DND-41 (cell line): ENCODE results near the gene ERBB4.
"Not testable (repeated sequence)": the region's sequence is repeated elsewhere in the genome, so short reads cannot be mapped to it uniquely, and the experiment has no call there.

ENCODE experiments used
- ATAC-seq: fragments of 200-7000 bp; cut with Tn5 transposase; 3 replicates; pipeline ENCODE4 v1.9.1; 2021; ENCODE audit warnings: low read depth; ENCODE audit not compliant: insufficient read depth
- DNase-seq: peaks from one replicate; pipeline ENCODE4 v3.0.0-alpha.2; 2020
- H2AFZ ChIP-seq: 2 replicates; pipeline ENCODE4 v1.6.0; 2012; ENCODE audit warnings: low read depth, low read length
- H3K27ac ChIP-seq: 2 replicates; pipeline ENCODE4 v1.5.1; 2012; ENCODE audit warnings: low read length, inconsistent platforms
- H3K27me3 ChIP-seq: fragments of 200-600 bp; sonication (generic); 2 replicates; pipeline ENCODE4 v1.6.0; 2012; ENCODE audit warnings: low read length, mild to moderate bottlenecking, inconsistent platforms; ENCODE audit not compliant: insufficient read depth, poor library complexity
- H3K36me3 ChIP-seq: 2 replicates; pipeline ENCODE4 v1.5.1; 2012; ENCODE audit warnings: low read length, inconsistent platforms; ENCODE audit not compliant: insufficient read depth
- H3K4me1 ChIP-seq: 2 replicates; pipeline ENCODE4 v1.5.1; 2012; ENCODE audit warnings: mild to moderate bottlenecking, low read length; ENCODE audit not compliant: insufficient read depth
- H3K4me2 ChIP-seq: 2 replicates; pipeline ENCODE4 v1.6.0; 2012; ENCODE audit warnings: mild to moderate bottlenecking, moderate library complexity, low read length, inconsistent platforms; ENCODE audit not compliant: insufficient read depth
- H3K4me3 ChIP-seq, 2 experiments: fragments of 200-600 bp in 1 of 2; shearing (Covaris generic) in 1 of 2; 2 replicates each; pipeline ENCODE4 v1.5.1; 2012 to 2016; ENCODE audit warnings: inconsistent platforms in 2 of 2, low read length in 2 of 2, mild to moderate bottlenecking in 2 of 2, low read depth in 1 of 2, moderate library complexity in 1 of 2
- H3K79me2 ChIP-seq: 2 replicates; pipeline ENCODE4 v1.6.0; 2012; ENCODE audit warnings: low read length, inconsistent platforms; ENCODE audit not compliant: insufficient read depth
- H3K9ac ChIP-seq: 2 replicates; pipeline ENCODE4 v1.6.0; 2012; ENCODE audit warnings: low read depth, mild to moderate bottlenecking, inconsistent platforms, low read length, moderate library complexity
- H3K9me3 ChIP-seq: 2 replicates; pipeline ENCODE4 v1.5.1; 2012; ENCODE audit warnings: low read length, moderate library complexity, mild to moderate bottlenecking, inconsistent platforms; ENCODE audit not compliant: insufficient read depth, severe bottlenecking
- H4K20me1 ChIP-seq: 2 replicates; pipeline ENCODE4 v1.6.0; 2012; ENCODE audit warnings: low read length; ENCODE audit not compliant: insufficient read depth
- EZH2 ChIP-seq: IDR thresholded peaks from 3 replicates; pipeline ENCODE4 v1.6.1; 2012; ENCODE audit warnings: borderline replicate concordance, low read depth, mild to moderate bottlenecking, moderate library complexity, low read length, inconsistent platforms; ENCODE audit not compliant: severe bottlenecking
- TF ChIP-seq, protein P1 (sequence below): IDR thresholded peaks from 2 replicates; pipeline ENCODE4 v1.5.1; 2012; ENCODE audit warnings: borderline replicate concordance, low read length, moderate library complexity, mild to moderate bottlenecking; ENCODE audit not compliant: poor library complexity, severe bottlenecking; ENCODE audit errors: extremely low read depth

ERBB4 gene

DNA sequence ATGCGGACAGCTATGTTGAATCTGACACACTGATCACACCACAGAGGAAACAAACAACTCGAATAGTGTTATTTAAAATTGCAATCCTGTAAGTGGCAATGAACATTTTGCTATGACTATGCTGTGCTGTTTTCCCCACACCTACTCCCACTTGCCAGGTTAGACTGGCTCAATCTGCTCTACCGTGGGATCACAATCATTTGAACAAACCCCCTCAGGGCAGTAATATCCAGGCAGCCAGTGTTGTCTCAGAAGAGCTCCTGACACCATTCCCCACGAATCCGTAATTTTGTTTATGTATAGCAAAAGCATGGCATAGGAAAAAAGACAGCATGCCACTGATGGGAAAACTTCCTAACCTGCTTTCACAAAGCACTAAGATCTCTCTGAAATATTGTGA is 284.3 kb downstream of the ERBB4 start:
- H3K27me3 ChIP-seq = no peaks in the 10 kb centered on the region
- H4K20me1 ChIP-seq = no peaks in the 10 kb centered on the region
- TF ChIP-seq, protein P1, sequence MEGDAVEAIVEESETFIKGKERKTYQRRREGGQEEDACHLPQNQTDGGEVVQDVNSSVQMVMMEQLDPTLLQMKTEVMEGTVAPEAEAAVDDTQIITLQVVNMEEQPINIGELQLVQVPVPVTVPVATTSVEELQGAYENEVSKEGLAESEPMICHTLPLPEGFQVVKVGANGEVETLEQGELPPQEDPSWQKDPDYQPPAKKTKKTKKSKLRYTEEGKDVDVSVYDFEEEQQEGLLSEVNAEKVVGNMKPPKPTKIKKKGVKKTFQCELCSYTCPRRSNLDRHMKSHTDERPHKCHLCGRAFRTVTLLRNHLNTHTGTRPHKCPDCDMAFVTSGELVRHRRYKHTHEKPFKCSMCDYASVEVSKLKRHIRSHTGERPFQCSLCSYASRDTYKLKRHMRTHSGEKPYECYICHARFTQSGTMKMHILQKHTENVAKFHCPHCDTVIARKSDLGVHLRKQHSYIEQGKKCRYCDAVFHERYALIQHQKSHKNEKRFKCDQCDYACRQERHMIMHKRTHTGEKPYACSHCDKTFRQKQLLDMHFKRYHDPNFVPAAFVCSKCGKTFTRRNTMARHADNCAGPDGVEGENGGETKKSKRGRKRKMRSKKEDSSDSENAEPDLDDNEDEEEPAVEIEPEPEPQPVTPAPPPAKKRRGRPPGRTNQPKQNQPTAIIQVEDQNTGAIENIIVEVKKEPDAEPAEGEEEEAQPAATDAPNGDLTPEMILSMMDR = no peak
- no peak for TF ChIP-seq EZH2
- H2AFZ ChIP-seq = no peak overlapping the region
- no peaks in the 10 kb centered on the region for H3K4me1 ChIP-seq
- H3K79me2 ChIP-seq = no peaks in the 10 kb centered on the region
- no peak for ATAC-seq
- H3K4me2 ChIP-seq = no peak overlapping the region
- DNase-seq = no peak
- H3K9ac ChIP-seq = no peak overlapping the region
- no peaks in the 10 kb centered on the region for H3K36me3 ChIP-seq
- H3K4me3 ChIP-seq = no peak overlapping the region
- H3K27ac ChIP-seq = no peak overlapping the region
- no peaks in the 10 kb centered on the region for H3K9me3 ChIP-seq

DNA sequence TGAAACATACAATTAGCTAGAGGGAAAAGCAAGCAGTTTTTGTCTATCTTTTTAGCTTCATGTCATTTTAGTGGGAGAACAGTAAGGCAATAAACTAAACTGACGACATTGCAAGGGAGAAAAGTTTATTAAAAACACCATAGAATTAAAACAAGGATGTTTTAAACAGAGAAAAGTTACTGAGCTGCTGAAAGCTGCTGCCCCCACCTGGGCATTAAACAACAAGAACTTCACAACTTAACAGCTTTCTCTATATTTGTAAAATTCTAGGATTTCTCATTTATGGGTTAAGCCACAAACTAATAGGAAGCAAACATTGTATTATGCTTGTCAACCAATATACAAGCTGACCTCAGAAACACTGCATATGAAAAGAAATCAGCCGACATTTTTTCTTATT is 289.2 kb downstream of the ERBB4 start:
- H4K20me1 ChIP-seq = no peaks in the 10 kb centered on the region
- TF ChIP-seq, protein P1 = peak; percentile 27
- TF ChIP-seq EZH2 = no peak
- no peak overlapping the region for H3K9ac ChIP-seq
- no peaks in the 10 kb centered on the region for H3K36me3 ChIP-seq
- no peak overlapping the region for H3K4me2 ChIP-seq
- H3K4me1 ChIP-seq = no peaks in the 10 kb centered on the region
- no peaks in the 10 kb centered on the region for H3K79me2 ChIP-seq
- no peak for ATAC-seq
- H2AFZ ChIP-seq = no peak overlapping the region
- no peak for DNase-seq
- no peak overlapping the region for H3K27ac ChIP-seq
- no peak overlapping the region for H3K4me3 ChIP-seq
- H3K9me3 ChIP-seq = no peaks in the 10 kb centered on the region
- no peaks in the 10 kb centered on the region for H3K27me3 ChIP-seq

DNA sequence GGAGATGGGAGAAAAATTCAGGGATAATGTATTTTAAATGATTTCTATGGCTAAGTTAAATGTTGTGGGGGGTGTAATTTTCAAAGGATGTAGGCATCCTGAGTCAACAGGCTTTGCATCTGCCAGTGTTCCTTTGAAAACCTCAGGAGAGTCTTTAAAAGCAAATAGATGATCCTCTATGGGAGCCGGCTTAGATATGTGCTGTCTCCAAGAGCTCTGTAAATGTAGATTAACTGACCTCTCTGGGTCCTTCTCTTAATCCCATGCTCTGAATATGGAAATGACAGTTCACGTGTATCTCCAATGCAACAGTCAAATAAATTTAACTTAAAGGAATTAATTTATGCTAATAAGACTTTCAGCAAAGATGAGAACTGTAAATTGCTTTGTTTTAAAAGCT is 292.7 kb downstream of the ERBB4 start:
- DNase-seq (no peak), ATAC-seq (no peak)
- no peak for TF ChIP-seq EZH2
- TF ChIP-seq, protein P1 = no peak

GRCh38 chr2:212242724-212243123 is 295.9 kb downstream of the ERBB4 start:
- no peaks in the 10 kb centered on the region for H3K4me1 ChIP-seq
- ATAC-seq (no peak), DNase-seq (no peak)
- H3K27ac ChIP-seq = no peak overlapping the region
- no peaks in the 10 kb centered on the region for H3K36me3 ChIP-seq
- no peak overlapping the region for H2AFZ ChIP-seq
- no peak overlapping the region for H3K9ac ChIP-seq
- no peak for TF ChIP-seq EZH2
- TF ChIP-seq, protein P1 = no peak
- no peaks in the 10 kb centered on the region for H3K27me3 ChIP-seq
- H4K20me1 ChIP-seq = no peaks in the 10 kb centered on the region
- H3K4me3 ChIP-seq = no peak overlapping the region
- H3K79me2 ChIP-seq = no peaks in the 10 kb centered on the region
- no peaks in the 10 kb centered on the region for H3K9me3 ChIP-seq
- H3K4me2 ChIP-seq = no peak overlapping the region

More for the DNA sequence above, 292.7 kb downstream of the ERBB4 start:
- no peaks in the 10 kb centered on the region for H3K79me2 ChIP-seq
- no peak overlapping the region for H3K4me2 ChIP-seq
- H4K20me1 ChIP-seq = no peaks in the 10 kb centered on the region
- H3K9me3 ChIP-seq = no peaks in the 10 kb centered on the region
- no peaks in the 10 kb centered on the region for H3K27me3 ChIP-seq
- no peak overlapping the region for H3K4me3 ChIP-seq
- no peak overlapping the region for H3K9ac ChIP-seq
- H2AFZ ChIP-seq = no peak overlapping the region
- no peak overlapping the region for H3K27ac ChIP-seq
- H3K36me3 ChIP-seq = no peaks in the 10 kb centered on the region
- no peaks in the 10 kb centered on the region for H3K4me1 ChIP-seq

DNA sequence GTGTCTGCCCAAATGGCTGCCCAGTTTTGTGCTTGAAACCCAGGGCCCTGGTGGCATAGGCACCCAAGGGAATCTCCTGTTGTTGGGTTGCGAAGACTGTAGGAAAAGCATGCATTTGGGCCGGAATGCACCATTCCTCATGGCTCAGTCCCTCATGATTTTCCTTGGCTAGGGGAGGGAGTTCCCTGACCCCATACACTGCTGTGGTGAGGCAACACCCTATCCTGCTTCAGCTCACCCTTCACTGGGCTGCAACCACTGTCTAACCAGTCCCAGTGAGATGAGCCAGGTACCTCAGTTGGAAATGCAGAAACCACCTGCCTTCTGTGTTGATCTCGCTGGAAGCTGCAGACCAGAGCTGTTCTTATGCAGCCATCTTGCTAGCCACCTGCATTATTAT is 300.4 kb downstream of the ERBB4 start:
- H3K9ac ChIP-seq, H3K27ac ChIP-seq, H3K36me3 ChIP-seq, H2AFZ ChIP-seq, H3K4me3 ChIP-seq, H3K27me3 ChIP-seq, DNase-seq, H3K4me1 ChIP-seq, H3K9me3 ChIP-seq, H3K4me2 ChIP-seq, H3K79me2 ChIP-seq, ATAC-seq, H4K20me1 ChIP-seq: not testable (repeated sequence)
